Measurements from ENCODE around the gene RUNDC3A. TPM values are rescaled to one million over a fixed set of nuclear protein-coding genes. Genes with fewer than 3 reads are reported as not detected.
"Not testable (repeated sequence)": the region's sequence is repeated elsewhere in the genome, so short reads cannot be mapped to it uniquely, and the experiment has no call there.

RUNDC3A gene
- total RNA-seq, 1 donor from 2014 or later, result 0.07 TPM

DNA sequence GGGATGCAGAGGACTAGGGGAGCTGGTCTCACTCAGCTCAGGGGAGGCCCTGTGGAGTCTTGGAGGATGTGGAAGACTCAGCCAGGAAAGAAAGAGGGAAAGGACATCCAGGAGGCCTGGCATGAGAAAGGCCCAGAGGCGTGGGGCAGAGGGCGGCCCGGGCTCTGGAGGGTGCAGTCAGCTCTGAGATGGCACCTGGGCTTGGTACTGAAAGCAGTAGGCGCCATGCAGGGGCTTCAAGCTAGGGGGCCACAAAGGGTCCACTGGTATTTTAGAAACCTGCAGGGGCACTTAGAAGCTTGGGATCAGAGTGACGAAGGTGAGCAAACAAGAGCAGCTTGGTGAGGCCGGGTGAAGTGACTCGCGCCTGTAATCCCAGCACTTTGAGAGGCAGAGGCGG, 49.7 kb downstream of the RUNDC3A start:
- no peak for DNase-seq (ENCODE audit: low read depth, low spot score)

GRCh38 chr17:44359006-44359405, 50.6 kb downstream of the RUNDC3A start:
- no peak for DNase-seq (ENCODE audit: low read depth, low spot score)

DNA sequence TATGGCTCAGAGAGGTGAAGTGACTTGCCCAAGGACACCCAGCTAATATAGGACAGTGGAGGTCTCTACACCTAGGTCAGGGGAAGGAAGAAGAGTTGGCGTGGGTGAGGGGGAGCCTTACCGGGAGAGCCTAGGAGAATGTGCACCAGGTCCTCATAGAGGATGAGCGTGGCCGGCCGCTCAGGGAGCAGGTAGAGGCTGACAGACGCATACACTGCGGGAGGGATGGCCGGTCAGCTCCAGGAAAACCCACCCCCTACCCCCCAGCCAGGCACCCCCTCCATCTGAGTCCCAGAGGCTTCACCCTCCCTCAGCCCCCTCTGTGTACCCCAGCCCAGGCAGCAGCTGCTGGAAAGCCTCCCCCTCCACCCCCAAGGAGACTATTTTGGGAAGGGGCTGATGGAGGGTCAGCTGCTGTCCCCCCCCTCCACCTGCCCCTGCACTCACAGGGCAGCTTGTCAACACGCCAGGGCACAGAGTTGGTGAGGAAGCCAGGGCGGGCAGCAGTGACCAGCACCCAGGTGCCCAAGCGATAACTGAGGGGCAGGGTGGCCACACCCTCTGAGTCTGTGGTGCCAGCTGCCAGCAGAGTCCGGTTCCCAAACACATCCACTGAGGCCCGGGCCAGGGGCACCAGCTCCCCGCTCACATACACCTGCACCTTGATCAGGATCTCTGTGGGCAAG, 51.2 kb downstream of the RUNDC3A start:
- DNase-seq (ENCODE audit: low read depth, low spot score), result no peak

DNA sequence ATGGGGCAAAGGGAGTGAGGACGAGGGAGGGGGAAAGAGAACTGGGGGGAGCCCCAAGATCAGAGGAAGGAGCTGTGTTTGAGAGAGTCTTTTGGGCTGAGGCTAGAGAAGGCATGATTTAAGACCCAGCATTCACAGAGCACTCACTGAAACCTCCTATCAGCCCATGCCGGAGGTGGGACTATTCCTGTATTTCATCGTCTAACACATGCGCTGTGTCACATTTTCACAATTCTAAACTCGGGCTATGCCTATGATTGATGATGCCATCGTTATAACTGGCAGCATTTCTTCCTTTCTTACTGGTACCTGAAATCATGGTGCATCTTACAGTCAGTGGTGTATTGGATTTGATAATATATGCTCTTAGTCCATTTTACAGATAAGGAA, 51.7 kb downstream of the RUNDC3A start:
- DNase-seq (ENCODE audit: low read depth, low spot score), result no peak

- DNase-seq (ENCODE audit: low read depth, low spot score), result no peak
These were observed 52.4 kb downstream of the RUNDC3A start for GRCh38 chr17:44360826-44361225.

- DNase-seq (ENCODE audit: low read depth, low spot score), result no peak
These were observed 53.2 kb downstream of the RUNDC3A start for GRCh38 chr17:44361292-44362260.

DNA sequence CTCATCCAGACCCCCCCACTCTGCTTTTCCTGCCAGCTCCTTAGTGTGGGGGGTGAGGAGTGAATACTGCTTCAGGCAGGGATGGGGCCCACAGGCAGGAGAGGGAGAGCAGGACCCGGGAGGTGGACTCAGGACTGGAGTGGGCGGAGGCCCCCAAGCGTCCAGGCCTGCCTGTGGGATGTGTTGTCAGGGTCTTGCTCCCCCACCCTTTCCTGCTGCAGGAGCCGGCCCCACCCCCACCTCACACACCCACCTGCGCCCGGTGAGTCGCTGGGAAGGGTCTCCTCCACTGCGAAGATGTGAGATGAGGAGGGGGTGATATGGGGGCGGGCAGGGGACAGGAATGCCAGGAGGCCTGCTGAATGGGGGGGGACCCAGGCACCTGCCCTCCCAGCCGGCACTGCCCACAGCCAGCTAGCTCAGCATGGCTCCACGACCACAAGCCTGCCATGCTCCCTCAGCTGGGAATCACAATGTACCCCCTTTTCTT, 54.1 kb downstream of the RUNDC3A start:
- no peak for DNase-seq (ENCODE audit: low read depth, low spot score)

DNA sequence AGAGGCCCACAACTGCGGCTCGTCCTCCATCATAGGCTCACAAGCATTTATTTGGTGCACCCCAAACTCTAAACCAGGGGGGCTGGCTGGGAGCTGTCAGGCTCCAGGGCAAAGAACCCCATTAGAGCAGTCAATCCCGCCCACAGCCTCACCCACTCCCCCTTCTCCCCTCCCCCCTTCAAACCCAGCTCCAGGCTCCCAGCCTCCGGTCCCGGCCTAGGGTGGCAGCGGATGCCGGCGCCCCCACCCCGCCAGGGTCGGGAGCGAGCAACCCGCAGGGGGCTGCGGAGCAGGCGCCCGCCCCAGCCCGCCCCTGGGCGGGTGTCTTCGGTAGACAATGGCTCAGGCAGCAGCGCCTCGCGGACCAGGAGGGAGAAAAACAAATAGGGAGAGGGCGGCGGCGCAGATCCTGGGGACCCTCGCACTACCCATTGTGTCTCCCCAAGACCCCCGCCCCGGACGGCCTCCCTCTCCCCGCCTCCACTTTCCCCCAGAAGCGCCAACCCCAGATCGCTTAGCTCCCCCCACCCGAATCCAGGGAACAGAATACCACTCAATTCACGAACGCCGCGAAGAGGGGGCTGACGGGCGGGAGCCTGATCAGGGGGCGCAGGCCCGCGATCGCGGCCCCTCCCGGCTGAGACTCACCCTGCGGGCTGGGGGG, 54.7 kb downstream of the RUNDC3A start:
- no peak for DNase-seq (ENCODE audit: low read depth, low spot score)

- DNase-seq (ENCODE audit: low read depth, low spot score), result no peak
These were observed 55.3 kb downstream of the RUNDC3A start, which contains the start of gene FAM171A2 for GRCh38 chr17:44363613-44364159. FAM171A2 (minus strand) TSS chr17:44363853; CDS start chr17:44363714, 139 bp downstream.

DNA sequence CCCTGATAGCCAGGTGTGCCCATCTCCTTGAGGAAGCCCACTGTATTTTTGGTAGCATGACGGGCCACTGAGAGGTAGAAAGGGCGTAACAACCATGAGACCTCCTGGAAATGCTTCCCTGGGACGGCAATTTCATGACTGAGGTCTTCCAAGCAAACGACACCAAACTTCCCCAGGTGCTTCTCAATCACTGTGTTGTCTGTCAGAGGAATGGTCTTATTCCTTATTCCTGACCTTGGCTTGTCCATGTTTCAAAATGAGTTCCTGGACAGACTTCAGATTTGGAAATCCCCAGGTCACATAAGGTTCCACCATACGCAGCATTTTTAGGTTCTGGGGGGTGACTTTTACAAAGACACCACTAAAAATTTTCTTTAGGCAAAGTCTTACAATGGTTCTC, 56.6 kb downstream of the RUNDC3A start:
- DNase-seq (ENCODE audit: low read depth, low spot score), result not testable (repeated sequence)

DNA sequence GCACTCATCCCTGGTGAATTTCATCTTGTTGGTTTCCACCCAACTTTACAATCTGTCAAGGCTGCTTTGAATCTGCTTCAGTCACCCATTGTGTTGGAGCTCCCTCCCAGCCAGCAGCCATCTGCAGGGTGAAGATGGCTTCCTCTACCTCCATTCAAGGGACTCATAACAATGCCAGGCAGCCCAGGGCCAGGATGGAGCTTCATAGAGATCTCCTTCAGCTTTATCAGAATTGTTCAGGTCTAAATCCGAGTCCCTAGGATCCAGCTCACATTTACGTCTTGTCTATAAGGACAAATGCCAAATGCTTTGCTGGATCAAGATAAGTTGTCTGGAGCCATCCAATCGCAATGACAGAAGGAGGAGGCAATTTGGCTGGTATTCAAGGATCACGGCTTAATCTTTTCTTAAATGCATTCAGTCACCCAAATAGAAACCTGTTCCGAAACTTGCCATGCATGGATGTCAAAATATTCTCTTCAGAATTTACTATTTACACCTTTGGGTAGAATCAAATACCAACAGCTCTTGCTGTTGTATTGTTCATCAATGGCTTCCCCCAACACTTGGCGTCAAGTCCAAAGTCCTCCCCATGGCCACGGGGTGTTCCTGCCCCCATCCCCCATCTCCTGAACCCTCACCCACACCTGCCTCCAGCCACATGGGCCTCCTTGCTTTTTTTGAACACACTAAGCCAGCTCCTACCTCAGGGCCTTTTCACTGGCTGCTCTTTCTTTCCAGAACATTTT, 59.0 kb downstream of the RUNDC3A start:
- DNase-seq (ENCODE audit: low read depth, low spot score), result no peak

Other genes with a start within 250 kb of the RUNDC3A start
- gene LSM12, start 241.9 kb upstream of the RUNDC3A start, total RNA-seq, result 35.4 and 38.1 TPM in 2 replicates
- gene G6PC3, start 237.9 kb upstream of the RUNDC3A start, total RNA-seq, result 21.0 and 22.6 TPM in 2 replicates
- 27.1 and 31.6 TPM in 2 replicates for gene HDAC5, start 185.0 kb upstream of the RUNDC3A start, total RNA-seq
- 2.2 and 2.4 TPM in 2 replicates for gene HROB, start 166.7 kb upstream of the RUNDC3A start, total RNA-seq
- gene ASB16, start 137.9 kb upstream of the RUNDC3A start, total RNA-seq, result not detected in 2 replicates
- 25.8 and 34.8 TPM in 2 replicates for gene TMUB2, start 121.6 kb upstream of the RUNDC3A start, total RNA-seq
- gene ATXN7L3, start 108.7 kb upstream of the RUNDC3A start, total RNA-seq, result 41.1 and 50.1 TPM in 2 replicates
- 52.5 and 67.6 TPM in 2 replicates for gene UBTF, start 88.9 kb upstream of the RUNDC3A start, total RNA-seq
- not detected in 2 replicates for gene SLC4A1, start 40.5 kb upstream of the RUNDC3A start, total RNA-seq
- gene SLC25A39, start 16.2 kb downstream of the RUNDC3A start, total RNA-seq, result 77.7 and 78.9 TPM in 2 replicates
- 288 and 362 TPM in 2 replicates for gene GRN, start 36.7 kb downstream of the RUNDC3A start, total RNA-seq
- gene FAM171A2, start 55.3 kb downstream of the RUNDC3A start, total RNA-seq, result 3.7 and 6.1 TPM in 2 replicates
- 0.13 and 0.39 TPM in 2 replicates for gene ITGA2B, start 81.0 kb downstream of the RUNDC3A start, total RNA-seq
- gene GPATCH8, start 194.8 kb downstream of the RUNDC3A start, total RNA-seq, result 11.0 and 12.7 TPM in 2 replicates
- 0.79 and 0.88 TPM in 2 replicates for gene FZD2, start 248.9 kb downstream of the RUNDC3A start, total RNA-seq

Data from pulmonary artery endothelial cell (primary cell).